Activated CD4-positive, alpha-beta T cell treated with anti-CD3 and anti-CD28 coated beads for 48 hours (primary cell): ENCODE measurements around the gene PTPRN2.

Source experiments
- DNase-seq: peaks from one replicate; pipeline ENCODE4 v3.0.0-alpha.2; 2020

The PTPRN2 gene

DNA sequence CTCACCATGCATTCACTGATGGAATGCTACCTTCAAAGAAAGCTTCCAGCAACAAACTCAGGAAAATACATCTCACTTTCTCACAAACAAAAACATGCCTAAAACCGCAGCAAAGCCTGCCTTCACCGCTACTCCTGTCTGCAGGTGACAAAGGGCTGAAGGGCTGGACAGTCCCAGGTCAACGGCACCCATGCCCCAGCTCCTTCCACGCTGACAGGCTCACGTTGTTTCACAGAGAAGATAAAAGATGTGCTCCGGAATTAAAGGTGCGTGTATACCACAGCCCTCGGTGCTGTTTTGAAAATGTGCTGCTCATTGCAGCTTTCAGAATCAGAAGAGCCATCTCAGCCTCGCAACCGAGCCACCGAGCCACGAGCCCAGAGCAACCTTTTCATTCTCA, 445.0 kb downstream of the PTPRN2 start:
- DNase-seq: no peak

GRCh38 chr7:158141806-158142518, 445.7 kb downstream of the PTPRN2 start:
- no peak for DNase-seq

DNA sequence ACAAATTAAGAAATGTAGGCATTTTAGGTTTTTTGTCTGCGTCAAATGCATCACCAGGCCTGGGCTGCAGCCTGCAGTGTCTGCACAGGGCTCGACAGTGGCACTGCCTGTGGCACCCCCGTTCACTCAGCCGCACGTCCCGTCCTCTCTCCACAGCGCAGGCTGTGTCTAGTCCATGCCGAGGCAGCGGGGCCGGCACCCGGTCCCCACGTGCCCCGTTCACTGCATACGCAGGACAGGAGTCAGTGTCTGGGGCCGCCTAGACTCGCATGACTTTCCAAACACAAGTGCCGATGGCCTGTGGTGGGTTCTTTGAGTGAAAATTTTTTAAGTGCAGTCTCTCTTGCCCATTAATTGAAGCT, 446.4 kb downstream of the PTPRN2 start:
- DNase-seq: no peak

- DNase-seq: no peak
Observed at GRCh38 chr7:158140538-158141220, 446.9 kb downstream of the PTPRN2 start.

GRCh38 chr7:158139499-158139898, 448.1 kb downstream of the PTPRN2 start:
- no peak for DNase-seq

DNA sequence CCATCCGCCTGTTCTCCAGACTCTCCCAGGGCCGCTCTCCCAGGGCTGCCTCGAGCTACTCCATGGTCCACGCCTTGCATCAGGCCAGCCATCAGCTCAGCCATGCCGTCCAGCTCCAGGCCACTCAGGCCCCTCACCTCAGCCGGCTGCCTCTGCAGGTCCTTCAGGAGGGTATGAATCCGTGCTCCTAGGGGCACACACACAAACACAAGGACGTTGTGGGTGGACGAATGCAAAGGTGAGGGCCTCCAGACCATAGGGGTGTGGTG, 449.4 kb downstream of the PTPRN2 start:
- no peak for DNase-seq

DNA sequence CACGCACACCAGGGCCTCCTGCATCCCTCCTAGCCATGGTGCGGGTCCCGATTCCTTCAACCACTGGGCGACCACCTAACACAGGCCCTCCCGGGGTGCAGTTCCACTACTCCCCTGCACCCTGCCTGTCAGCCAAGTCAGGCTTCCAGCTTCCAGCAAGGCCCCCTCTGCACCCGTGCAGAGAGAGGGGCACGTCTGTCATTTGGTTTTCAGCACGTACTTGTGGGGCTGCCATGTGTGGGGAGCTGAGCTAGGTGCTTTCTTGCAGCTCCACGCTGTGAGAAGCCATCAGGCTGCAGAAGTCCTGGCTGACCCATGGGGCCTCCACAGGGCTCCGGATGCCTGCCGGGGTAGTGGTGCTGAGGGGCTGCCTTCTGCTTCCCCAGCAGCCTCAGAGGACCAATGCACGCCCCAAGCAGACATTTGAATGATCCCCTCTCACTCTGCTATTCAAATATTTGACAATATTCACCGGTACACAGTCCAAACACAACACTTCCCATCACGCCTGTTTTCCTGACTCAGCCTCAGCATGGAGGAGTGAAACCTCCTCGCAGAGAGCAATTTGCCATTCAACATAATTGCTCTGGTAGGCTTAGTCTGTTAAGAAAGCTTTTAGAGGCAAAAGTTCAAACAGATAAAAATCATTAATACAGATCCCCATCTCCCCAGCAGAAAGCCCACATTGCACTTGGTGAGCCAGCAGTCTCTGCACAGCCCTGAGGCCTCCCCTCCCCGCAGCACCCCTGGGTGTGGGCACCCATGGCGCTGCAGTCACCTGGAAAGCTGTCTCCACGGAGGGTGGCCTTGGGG, 449.9 kb downstream of the PTPRN2 start:
- DNase-seq: no peak

DNA sequence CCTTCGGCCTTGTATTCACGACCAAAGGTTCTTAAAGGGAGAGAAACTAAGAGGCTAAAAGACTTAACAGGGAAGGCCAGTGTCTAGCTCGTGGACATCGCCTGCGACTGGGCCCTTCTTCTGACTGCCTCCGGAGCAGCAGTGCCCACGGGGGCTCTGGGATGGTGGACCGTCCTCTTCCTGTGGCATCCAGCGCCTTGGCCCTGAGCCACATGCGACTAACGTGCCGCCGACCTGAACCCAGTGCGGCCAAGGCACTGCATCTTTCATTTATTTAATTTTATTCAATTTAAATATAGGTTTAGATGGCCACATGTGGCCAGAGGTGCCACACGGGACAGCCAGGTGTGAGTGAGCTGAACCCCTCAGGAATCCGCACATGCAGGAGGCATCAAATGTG, 451.7 kb downstream of the PTPRN2 start:
- DNase-seq: no peak

DNA sequence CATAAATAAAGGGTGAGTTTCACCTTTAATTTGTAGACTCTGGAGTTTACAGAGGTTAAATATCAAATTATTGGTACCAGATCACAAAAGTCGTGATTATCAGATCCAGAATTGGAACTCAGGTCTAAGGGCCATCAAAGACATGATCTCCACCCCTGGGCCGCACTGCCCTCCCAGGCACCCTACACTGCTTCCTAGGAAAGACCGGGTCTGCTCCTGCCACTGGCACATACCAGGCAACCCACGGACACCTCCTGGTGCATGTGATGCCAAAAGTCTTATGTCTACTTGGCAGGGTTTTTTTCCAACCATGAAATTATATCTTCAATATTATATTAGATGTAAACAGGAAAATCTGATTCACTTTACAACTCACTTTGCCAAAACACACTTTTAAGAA, 452.8 kb downstream of the PTPRN2 start:
- no peak for DNase-seq

GRCh38 chr7:158133515-158134271, 453.9 kb downstream of the PTPRN2 start:
- DNase-seq: no peak

- no peak for DNase-seq
Observed at GRCh38 chr7:158133057-158133456, 454.6 kb downstream of the PTPRN2 start.

- no peak for DNase-seq
Observed at GRCh38 chr7:158130023-158130409, 457.6 kb downstream of the PTPRN2 start.

- DNase-seq: no peak
Observed at GRCh38 chr7:158129037-158130022, 458.3 kb downstream of the PTPRN2 start.

DNA sequence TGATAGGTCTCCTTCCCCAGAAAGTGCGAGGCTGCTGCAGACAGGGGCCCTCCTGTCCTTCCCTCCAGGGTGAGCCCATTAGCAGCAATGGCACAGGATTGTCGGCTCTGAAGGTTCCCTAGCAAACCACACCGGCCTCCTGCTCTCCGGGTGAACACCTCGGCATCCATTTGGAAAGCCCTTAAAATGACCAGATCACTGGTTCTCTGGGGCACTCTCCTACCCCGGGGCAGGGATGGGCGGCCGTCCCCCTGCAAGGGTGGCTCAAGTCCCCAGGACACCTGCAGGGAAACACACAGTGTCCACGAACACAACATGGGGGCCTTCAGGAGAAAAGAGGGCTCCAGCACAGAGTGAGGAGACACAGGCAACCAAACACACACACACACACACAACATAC, 459.1 kb downstream of the PTPRN2 start:
- DNase-seq: no peak

DNA sequence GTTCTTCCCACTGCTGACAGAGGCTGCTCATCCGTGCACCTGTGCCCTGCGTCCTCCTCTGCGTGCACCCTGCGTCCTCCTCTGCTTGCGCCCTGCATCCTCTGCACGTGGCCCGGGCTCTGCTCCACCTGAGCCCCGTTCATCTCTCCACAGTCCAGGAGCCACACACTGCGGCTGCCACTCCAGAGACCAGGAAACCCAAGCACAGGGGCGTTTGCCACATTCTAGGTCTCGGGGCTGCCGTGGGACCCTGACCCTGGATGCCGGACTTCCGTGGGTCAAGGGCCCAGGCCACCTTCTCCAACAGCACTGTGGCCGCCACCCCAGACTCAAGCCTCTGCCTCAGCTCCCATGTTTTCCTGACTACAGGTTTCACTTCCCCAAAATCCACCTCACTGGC, 460.4 kb downstream of the PTPRN2 start:
- no peak for DNase-seq

GRCh38 chr7:158126661-158127060, 461.0 kb downstream of the PTPRN2 start:
- no peak for DNase-seq

DNA sequence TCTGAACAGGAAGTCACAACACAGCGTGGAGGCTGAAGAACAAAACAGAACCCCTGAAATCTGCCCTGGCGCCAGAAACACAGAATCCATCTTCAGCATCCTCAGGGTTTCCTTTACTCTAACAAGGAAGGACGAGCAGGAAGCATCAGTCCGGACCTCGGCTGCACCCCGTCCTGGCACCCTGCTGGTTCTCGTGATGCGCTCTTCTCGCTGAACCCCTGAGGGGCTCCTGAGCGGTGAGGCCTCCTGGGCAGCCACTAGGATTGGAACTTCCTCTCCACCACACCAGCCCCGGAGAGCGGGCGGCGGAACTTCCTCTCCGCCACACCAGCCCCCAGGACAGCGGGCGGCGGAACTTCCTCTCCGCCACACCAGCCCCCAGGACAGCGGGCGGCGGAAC, 461.9 kb downstream of the PTPRN2 start:
- no peak for DNase-seq

- no peak for DNase-seq
Observed at GRCh38 chr7:158125091-158125490, 462.5 kb downstream of the PTPRN2 start.

DNA sequence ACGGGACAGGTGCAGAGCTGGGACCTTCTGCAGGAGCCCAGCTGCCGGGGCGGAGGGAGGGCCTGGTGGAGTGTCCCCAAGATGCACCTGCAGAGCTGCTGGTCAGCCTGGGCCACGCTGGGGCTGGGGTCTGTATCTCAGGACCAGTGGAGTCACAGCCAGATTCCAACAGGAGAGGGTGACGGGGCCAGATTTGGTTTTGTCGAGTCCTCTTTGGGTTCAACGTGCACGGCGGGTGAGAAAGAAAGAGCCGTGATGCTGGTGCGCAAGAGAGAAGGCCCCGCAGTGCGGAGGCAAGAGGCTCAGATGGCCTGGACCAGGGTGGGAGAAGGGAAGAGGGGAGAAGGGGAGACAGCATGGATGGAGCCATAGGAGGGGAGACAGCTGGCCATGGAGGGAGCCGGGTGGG, 462.9 kb downstream of the PTPRN2 start:
- no peak for DNase-seq

DNA sequence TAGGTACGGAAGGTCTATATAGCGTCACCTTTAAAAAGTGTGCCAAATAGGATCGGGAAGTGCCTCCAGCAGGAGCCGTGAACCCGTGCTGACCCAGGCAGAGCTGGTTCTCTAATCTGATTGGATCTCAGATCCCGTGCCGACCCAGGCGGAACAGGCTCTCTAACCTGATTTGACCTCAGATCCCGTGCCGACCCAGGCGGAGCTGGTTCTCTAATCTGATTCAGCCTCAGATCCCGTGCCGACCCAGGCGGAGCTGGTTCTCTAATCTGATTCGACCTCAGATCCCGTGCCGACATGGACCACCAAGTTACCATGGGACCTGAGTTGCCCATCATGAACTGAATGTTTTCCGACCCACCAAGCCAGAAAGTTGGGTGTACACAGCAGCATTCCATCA, 463.9 kb downstream of the PTPRN2 start:
- no peak for DNase-seq

DNA sequence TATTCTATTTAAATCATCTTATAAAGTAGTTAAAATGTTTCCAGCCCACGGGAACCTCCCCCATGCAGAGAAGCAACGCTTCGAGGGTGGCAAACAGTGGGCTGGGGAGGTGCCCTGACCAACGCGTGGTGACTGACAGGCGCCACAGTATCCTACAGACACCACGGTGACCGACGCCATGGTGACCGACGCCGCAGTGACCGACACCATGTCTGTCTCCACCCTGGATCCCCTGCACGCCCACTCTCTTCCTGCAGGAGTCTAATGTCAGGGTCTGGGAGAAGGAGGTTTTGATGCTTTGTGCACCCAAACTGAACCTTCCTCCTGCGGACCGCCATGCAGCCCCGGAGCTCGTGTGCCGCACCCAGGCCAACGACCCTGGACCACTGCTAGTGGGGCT, 464.4 kb downstream of the PTPRN2 start:
- no peak for DNase-seq

GRCh38 chr7:158121441-158122045, 466.1 kb downstream of the PTPRN2 start:
- DNase-seq: no peak
